Measurements from ENCODE around the gene TRAPPC5.

The TRAPPC5 gene

GRCh38 chr19:7680606-7681339 is at the start of gene TRAPPC5:
Gene TRAPPC5, plus strand, starts transcription at chr19:7680833. Its CDS starts 1,421 bp downstream, at chr19:7682254.
- TF ChIP-seq ZFX (IDR thresholded peaks at IDR 0.05) (peak; percentile 51; the same call in 1 of the 2 replicates), CTCF (conservative IDR thresholded peaks at IDR 0.05) (peak; percentile 99)

GRCh38 chr19:7631577-7631976 is 49.1 kb upstream of the TRAPPC5 start:
- TF ChIP-seq CTCF (conservative IDR thresholded peaks at IDR 0.05) (no peak), ZFX (IDR thresholded peaks at IDR 0.05) (no peak)
- no peak overlapping the region for H3K27ac ChIP-seq

More at GRCh38 chr19:7680606-7681339, at the start of gene TRAPPC5:
- H3K27ac ChIP-seq = peak within 1 kb of the TSS; percentile 95

GRCh38 chr19:7632340-7633203 is 48.1 kb upstream of the TRAPPC5 start:
- TF ChIP-seq ZFX (IDR thresholded peaks at IDR 0.05) (no peak), CTCF (conservative IDR thresholded peaks at IDR 0.05) (no peak)
- H3K27ac ChIP-seq = no peak overlapping the region

- H3K27ac ChIP-seq = no peak within 1 kb of the TSS
- TF ChIP-seq ZFX (IDR thresholded peaks at IDR 0.05) = no peak
- TF ChIP-seq CTCF (conservative IDR thresholded peaks at IDR 0.05) = no peak
These were observed 46.9 kb upstream of the TRAPPC5 start, which contains the start of gene PCP2 for GRCh38 chr19:7633698-7634097. Gene PCP2, minus strand, starts transcription at chr19:7633719. Its CDS starts 262 bp downstream, at chr19:7633457.

GRCh38 chr19:7635670-7636069 is 45.0 kb upstream of the TRAPPC5 start:
- no peak for TF ChIP-seq CTCF (conservative IDR thresholded peaks at IDR 0.05)
- TF ChIP-seq ZFX (IDR thresholded peaks at IDR 0.05) = no peak

GRCh38 chr19:7636317-7636690 is 44.3 kb upstream of the TRAPPC5 start:
- H3K27ac ChIP-seq = peak overlapping the region; percentile 79

More at GRCh38 chr19:7635670-7636069, 45.0 kb upstream of the TRAPPC5 start:
- no peak overlapping the region for H3K27ac ChIP-seq

More at GRCh38 chr19:7636317-7636690, 44.3 kb upstream of the TRAPPC5 start:
- TF ChIP-seq CTCF (conservative IDR thresholded peaks at IDR 0.05) = no peak
- TF ChIP-seq ZFX (IDR thresholded peaks at IDR 0.05) = no peak
